ENCODE data around the gene GGN.
"Not testable (repeated sequence)": the region's sequence is repeated elsewhere in the genome, so short reads cannot be mapped to it uniquely, and the experiment has no call there.

GGN gene

GRCh38 chr19:38387550-38388348 lies at the start of gene GGN:
TSS of gene GGN (minus strand) at chr19:38388034. CDS start at chr19:38387261, 773 bp downstream.
- peak; percentile 66 for DNase-seq

- no peak for DNase-seq
These were observed 49.5 kb upstream of the GGN start for GRCh38 chr19:38437295-38437694.

GRCh38 chr19:38434549-38435051 lies 46.8 kb upstream of the GGN start:
- no peak for DNase-seq

GRCh38 chr19:38433268-38433733 lies 45.5 kb upstream of the GGN start, which contains the start of gene RYR1:
TSS of gene RYR1 (plus strand) at chr19:38433691. CDS start at chr19:38433830, 139 bp downstream.
- DNase-seq = peak; percentile 16

- no peak for DNase-seq
These were observed 43.1 kb upstream of the GGN start for GRCh38 chr19:38430931-38431330.

- DNase-seq = no peak
These were observed 42.0 kb upstream of the GGN start for GRCh38 chr19:38429811-38430156.

- DNase-seq = no peak
These were observed 41.4 kb upstream of the GGN start for GRCh38 chr19:38429055-38429810.

GRCh38 chr19:38427035-38427677 lies 39.3 kb upstream of the GGN start:
- DNase-seq = not testable (repeated sequence)

GRCh38 chr19:38425810-38426466 lies 38.1 kb upstream of the GGN start, which contains the start of gene RASGRP4:
TSS of gene RASGRP4 (minus strand) at chr19:38426219. CDS start at chr19:38426091, 128 bp downstream.
- DNase-seq = no peak

GRCh38 chr19:38425222-38425809 lies 37.5 kb upstream of the GGN start:
- no peak for DNase-seq

- no peak for DNase-seq
These were observed 36.4 kb upstream of the GGN start for GRCh38 chr19:38424272-38424671.

GRCh38 chr19:38422438-38422837 lies 34.6 kb upstream of the GGN start:
- no peak for DNase-seq

- no peak for DNase-seq
These were observed 34.0 kb upstream of the GGN start for GRCh38 chr19:38421856-38422255.

GRCh38 chr19:38420935-38421334 lies 33.1 kb upstream of the GGN start:
- no peak for DNase-seq

GRCh38 chr19:38417544-38418506 lies 30.0 kb upstream of the GGN start:
- peak; percentile 35 for DNase-seq

- DNase-seq = no peak
These were observed 29.3 kb upstream of the GGN start for GRCh38 chr19:38417146-38417543.

GRCh38 chr19:38413416-38413815 lies 25.6 kb upstream of the GGN start:
- DNase-seq = no peak

- no peak for DNase-seq
These were observed 25.1 kb upstream of the GGN start for GRCh38 chr19:38412961-38413360.

GRCh38 chr19:38412491-38412890 lies 24.7 kb upstream of the GGN start:
- DNase-seq = no peak

- DNase-seq = not testable (repeated sequence)
These were observed 24.1 kb upstream of the GGN start for GRCh38 chr19:38411898-38412297.
